ENCODE data around the gene CEP192.

DNA sequence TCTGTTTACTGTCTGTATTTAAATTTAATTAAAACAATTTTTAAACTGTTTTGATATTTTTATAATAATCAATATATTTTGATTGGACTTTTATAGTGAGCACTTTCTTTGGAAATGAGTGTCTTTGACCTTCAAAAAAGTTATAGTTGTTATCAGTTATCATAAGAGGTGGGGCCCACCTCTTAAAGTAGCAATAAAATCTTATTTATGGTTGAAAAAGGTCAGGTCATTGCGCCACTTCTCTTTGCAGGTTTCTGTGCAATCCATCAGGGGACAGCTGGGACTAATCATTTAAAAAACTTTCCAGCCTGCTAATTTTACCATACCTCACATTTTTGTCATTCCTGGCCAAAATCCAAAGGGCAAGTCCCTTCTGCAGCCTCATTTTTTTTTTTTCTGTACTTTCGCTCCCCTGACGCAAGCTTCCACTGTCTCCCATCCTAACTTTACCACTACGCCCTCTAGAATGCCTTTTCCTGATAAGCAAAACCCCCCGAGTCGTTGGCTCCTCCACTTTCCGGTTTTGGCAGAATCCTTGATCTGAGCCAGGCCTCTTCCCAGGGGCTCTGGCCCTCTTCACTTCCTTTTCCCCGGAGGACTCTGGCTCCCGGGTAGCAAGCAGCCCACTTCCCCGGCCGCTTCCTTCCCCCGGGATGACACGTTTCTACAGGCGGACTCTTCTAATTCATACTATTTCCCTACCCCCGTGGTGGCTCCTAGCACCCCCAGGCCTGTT, 44.4 kb upstream of the CEP192 start:
- TF ChIP-seq, protein P1, sequence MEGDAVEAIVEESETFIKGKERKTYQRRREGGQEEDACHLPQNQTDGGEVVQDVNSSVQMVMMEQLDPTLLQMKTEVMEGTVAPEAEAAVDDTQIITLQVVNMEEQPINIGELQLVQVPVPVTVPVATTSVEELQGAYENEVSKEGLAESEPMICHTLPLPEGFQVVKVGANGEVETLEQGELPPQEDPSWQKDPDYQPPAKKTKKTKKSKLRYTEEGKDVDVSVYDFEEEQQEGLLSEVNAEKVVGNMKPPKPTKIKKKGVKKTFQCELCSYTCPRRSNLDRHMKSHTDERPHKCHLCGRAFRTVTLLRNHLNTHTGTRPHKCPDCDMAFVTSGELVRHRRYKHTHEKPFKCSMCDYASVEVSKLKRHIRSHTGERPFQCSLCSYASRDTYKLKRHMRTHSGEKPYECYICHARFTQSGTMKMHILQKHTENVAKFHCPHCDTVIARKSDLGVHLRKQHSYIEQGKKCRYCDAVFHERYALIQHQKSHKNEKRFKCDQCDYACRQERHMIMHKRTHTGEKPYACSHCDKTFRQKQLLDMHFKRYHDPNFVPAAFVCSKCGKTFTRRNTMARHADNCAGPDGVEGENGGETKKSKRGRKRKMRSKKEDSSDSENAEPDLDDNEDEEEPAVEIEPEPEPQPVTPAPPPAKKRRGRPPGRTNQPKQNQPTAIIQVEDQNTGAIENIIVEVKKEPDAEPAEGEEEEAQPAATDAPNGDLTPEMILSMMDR (IDR thresholded peaks at IDR 0.05) = no peak
- no peak for TF ChIP-seq POLR2A (IDR thresholded peaks at IDR 0.05)

Data from sigmoid colon (tissue), 3 donors.